Keratinocyte (primary cell): ENCODE measurements around the gene CAND2.

ENCODE experiments used
- CTCF ChIP-seq, 3 experiments: IDR thresholded peaks in 1 of 3; conservative IDR thresholded peaks in 1 of 3; optimal IDR thresholded peaks in 1 of 3; 2 replicates in 2 of 3; 3 replicates in 1 of 3; pipeline versions ENCODE3 to v1.5.1; 2011; ENCODE audit warnings: low read length in 3 of 3, mild to moderate bottlenecking in 3 of 3, moderate library complexity in 2 of 3, control low read depth in 1 of 3, inconsistent platforms in 1 of 3; ENCODE audit not compliant: insufficient read depth in 2 of 3; ENCODE audit errors: extremely low read depth in 1 of 3
- EZH2 ChIP-seq: IDR thresholded peaks from one replicate; pipeline ENCODE4 v1.6.1; 2012; ENCODE audit warnings: inconsistent platforms, mild to moderate bottlenecking, low read length, moderate library complexity

- TF ChIP-seq CTCF (optimal IDR thresholded peaks at IDR 0.05 in 1 of 3, IDR thresholded peaks at IDR 0.05 in 1 of 3, conservative IDR thresholded peaks at IDR 0.05 in 1 of 3; ENCODE audit: extremely low read depth in 1 of 3, insufficient read depth in 2 of 3, low read length in 3 of 3): no peak
- TF ChIP-seq EZH2: no peak
Measured at GRCh38 chr3:12759693-12760565, 36.6 kb upstream of the CAND2 start.
